ENCODE data around the gene PLA2G2D. TPM values are rescaled to one million over a fixed set of nuclear protein-coding genes. Genes with fewer than 3 reads are reported as not detected.

PLA2G2D gene
- total RNA-seq, 4 donors from 2014 or later, result not detected

GRCh38 chr1:20099533-20099932 is 19.8 kb downstream of the PLA2G2D start:
- WGBS, result 73% methylated on average over 3 of the region's 3 CpGs
- Histone ChIP-seq H3K36me3 (no peaks in the 10 kb centered on the region), H3K27ac (replicated peaks in 1 of 4) (no peak overlapping the region), H3K27me3 (no peaks in the 10 kb centered on the region), H3K9me3 (peaks cover 0 to 6% (median 0%) of the 10 kb centered on the region in 4 donors), H3K4me1 (peaks cover 0 to 12% (median 6%) of the 10 kb centered on the region in 4 donors), H3K4me3 (no peak overlapping the region)
- intact Hi-C loops (cut with DNase I), result no loop called here
- DNase-seq (ENCODE audit: extremely low spot score), result no peak
- TF ChIP-seq POLR2A (IDR thresholded peaks at IDR 0.05; ENCODE audit: low read depth), result no peak
- TF ChIP-seq, protein P1, sequence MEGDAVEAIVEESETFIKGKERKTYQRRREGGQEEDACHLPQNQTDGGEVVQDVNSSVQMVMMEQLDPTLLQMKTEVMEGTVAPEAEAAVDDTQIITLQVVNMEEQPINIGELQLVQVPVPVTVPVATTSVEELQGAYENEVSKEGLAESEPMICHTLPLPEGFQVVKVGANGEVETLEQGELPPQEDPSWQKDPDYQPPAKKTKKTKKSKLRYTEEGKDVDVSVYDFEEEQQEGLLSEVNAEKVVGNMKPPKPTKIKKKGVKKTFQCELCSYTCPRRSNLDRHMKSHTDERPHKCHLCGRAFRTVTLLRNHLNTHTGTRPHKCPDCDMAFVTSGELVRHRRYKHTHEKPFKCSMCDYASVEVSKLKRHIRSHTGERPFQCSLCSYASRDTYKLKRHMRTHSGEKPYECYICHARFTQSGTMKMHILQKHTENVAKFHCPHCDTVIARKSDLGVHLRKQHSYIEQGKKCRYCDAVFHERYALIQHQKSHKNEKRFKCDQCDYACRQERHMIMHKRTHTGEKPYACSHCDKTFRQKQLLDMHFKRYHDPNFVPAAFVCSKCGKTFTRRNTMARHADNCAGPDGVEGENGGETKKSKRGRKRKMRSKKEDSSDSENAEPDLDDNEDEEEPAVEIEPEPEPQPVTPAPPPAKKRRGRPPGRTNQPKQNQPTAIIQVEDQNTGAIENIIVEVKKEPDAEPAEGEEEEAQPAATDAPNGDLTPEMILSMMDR (IDR thresholded peaks at IDR 0.05), result no peak
- TF ChIP-seq POLR2AphosphoS5 (IDR thresholded peaks at IDR 0.05), result no peak
- TF ChIP-seq EP300 (IDR thresholded peaks at IDR 0.05), result no peak

- WGBS, result 73% methylated on average over 7 of the region's 7 CpGs
- intact Hi-C loops (cut with DNase I), result no loop called here
- Histone ChIP-seq H3K27ac (replicated peaks in 1 of 4) (no peak overlapping the region), H3K9me3 (peaks cover 0 to 6% (median 0%) of the 10 kb centered on the region in 4 donors), H3K27me3 (no peaks in the 10 kb centered on the region), H3K36me3 (peaks cover 0 to under 1% (median 0%) of the 10 kb centered on the region in 4 donors), H3K4me3 (no peak overlapping the region), H3K4me1 (peaks cover 0 to 13% (median 10%) of the 10 kb centered on the region in 4 donors)
- DNase-seq (ENCODE audit: extremely low spot score), result no peak
- TF ChIP-seq, protein P1 (IDR thresholded peaks at IDR 0.05), result no peak
- no peak for TF ChIP-seq POLR2A (IDR thresholded peaks at IDR 0.05; ENCODE audit: low read depth)
Measured at GRCh38 chr1:20096840-20097447, 22.4 kb downstream of the PLA2G2D start.

DNA sequence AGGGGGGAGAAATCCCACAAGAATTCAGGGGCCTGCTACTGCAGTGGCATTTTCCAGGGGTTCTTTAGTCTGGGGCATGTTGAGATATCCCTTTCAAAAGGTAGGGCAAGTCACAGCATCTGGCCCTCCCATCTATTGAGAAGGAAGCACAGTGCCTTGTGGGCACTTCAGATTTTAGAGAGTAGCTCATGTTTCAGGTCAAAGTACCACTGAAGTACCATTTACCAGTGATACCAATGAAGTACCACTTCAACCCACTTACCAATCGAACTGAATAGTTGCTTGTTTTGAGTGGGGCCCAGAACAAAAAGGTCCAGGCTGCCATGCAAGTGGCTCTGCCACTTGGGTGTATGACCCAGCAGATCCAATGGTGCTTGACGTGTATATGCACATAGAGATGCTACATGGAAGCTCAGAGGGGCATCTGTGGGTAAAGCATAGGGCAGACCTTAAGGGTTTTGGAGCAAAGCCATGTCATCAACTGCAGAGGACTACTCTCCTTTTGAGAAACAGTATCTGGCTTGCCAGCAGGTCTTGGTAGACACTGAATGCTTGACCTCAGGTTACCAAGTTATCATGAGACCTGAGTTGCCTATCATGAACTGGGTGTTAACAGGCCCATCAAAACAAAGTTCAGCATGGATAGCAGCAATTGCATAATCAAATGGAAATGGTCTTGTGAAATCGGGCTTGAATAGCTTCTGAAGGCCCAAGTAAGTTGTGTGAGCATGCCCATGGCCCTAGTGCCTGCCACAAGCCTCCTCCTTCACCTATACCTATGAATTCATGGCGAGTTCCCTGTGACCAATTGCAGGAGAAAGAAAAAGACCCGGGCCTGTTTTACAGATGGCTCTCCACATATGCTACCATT is 23.5 kb downstream of the PLA2G2D start:
- Histone ChIP-seq H3K4me1 (peaks cover 0 to 8% (median 5%) of the 10 kb centered on the region in 4 donors), H3K4me3 (no peak overlapping the region), H3K27me3 (no peaks in the 10 kb centered on the region), H3K27ac (replicated peaks in 1 of 4) (peak overlapping the region in 2 of 4 donors; percentile 6 to 61), H3K36me3 (peaks cover 0 to 10% (median 3%) of the 10 kb centered on the region in 4 donors), H3K9me3 (peaks cover 0 to 6% (median 0%) of the 10 kb centered on the region in 4 donors)
- no peak for TF ChIP-seq EP300 (IDR thresholded peaks at IDR 0.05)
- TF ChIP-seq POLR2A (IDR thresholded peaks at IDR 0.05; ENCODE audit: low read depth), result no peak
- no peak for TF ChIP-seq POLR2AphosphoS5 (IDR thresholded peaks at IDR 0.05)
- TF ChIP-seq, protein P1 (IDR thresholded peaks at IDR 0.05), result no peak
- intact Hi-C loops (cut with DNase I), result no loop called here
- DNase-seq (ENCODE audit: extremely low spot score), result no peak
- WGBS, result 82% methylated on average over 4 of the region's 5 CpGs

DNA sequence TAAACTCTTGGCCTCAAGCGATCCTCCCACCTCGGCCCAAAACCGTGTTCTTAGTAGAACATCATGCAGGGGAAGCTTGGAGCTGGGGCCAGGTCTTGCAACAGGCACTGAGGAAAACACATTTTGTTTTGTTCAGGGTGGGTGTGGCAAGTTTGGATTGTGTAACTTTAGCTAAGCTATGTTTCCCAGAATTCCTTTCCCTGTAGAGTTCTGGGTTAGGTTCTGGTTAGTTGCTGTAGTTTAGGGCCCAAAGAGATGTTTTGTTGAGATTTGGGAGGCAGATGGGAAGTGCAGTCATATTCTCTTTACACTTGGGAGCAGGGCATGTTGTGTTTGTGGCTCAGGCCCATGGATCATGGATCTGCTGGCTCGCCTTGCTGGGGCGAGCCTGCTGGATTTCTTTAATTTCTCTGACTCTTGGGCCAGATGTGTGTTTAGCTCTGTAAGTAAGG is 25.4 kb downstream of the PLA2G2D start:
- WGBS, result 62% methylated on average over 5 of the region's 5 CpGs
- DNase-seq (ENCODE audit: extremely low spot score), result peak; percentile 94
- Histone ChIP-seq H3K36me3 (peaks cover 0 to 28% (median 15%) of the 10 kb centered on the region in 4 donors), H3K4me3 (no peak overlapping the region), H3K27me3 (no peaks in the 10 kb centered on the region), H3K4me1 (peaks cover 0 to 6% (median 3%) of the 10 kb centered on the region in 4 donors), H3K9me3 (peaks cover 0 to 6% (median 0%) of the 10 kb centered on the region in 4 donors), H3K27ac (replicated peaks in 1 of 4) (peak overlapping the region; percentile 37 to 61 (median 53))
- TF ChIP-seq, protein P1 (IDR thresholded peaks at IDR 0.05), result no peak
- peak; percentile 22 to 52 for TF ChIP-seq POLR2AphosphoS5 (IDR thresholded peaks at IDR 0.05)
- intact Hi-C loops (cut with DNase I), result no loop called here

Measured in esophagus muscularis mucosa (tissue), 4 donors.